Tibial artery (tissue), 4 donors: ENCODE data around the gene ZNF165.

ENCODE experiments used
- DNase-seq, 2 donors: peaks; one replicate each; pipeline ENCODE4 v3.0.0-alpha.2; 2019
- H3K27ac ChIP-seq, 2 donors: fragments of 200-600 bp; sonication (generic) in 1 of 2; 1 replicate in 1 of 2; 2 replicates in 1 of 2; pipeline ENCODE4 v1.5.1; 2018 to 2019; ENCODE audit warnings: mild to moderate bottlenecking in 1 of 2
- H3K27me3 ChIP-seq, 2 donors: fragments of 200-600 bp; sonication (generic) in 1 of 2; one replicate each; pipeline versions ENCODE4 v1.5.1 to v1.6.0; 2016 to 2019
- H3K36me3 ChIP-seq, 3 donors: fragments of 200-600 bp; sonication (generic) in 2 of 3; one replicate each; pipeline ENCODE4 v1.5.1; 2016 to 2019; ENCODE audit warnings: mild to moderate bottlenecking in 2 of 3
- H3K4me1 ChIP-seq, 4 donors: fragments of 200-600 bp; sonication (generic) in 2 of 4; 1 replicate in 3 of 4; 2 replicates in 1 of 4; pipeline ENCODE4 v1.5.1; 2016 to 2019
- H3K4me3 ChIP-seq, 2 donors: fragments of 200-600 bp; sonication (generic) in 1 of 2; 1 replicate in 1 of 2; 2 replicates in 1 of 2; pipeline ENCODE4 v1.5.1; 2018 to 2019; ENCODE audit warnings: mild to moderate bottlenecking in 2 of 2
- H3K9me3 ChIP-seq, 3 donors: fragments of 200-600 bp; sonication (generic) in 1 of 3; one replicate each; pipeline ENCODE4 v1.5.1; 2016 to 2019
- intact Hi-C: fragments of 100-400 bp; cut with DNase I; formaldehyde crosslinking; loops from one replicate; pipeline ENCODE4 v1.15.0; 2023; ENCODE audit warnings: low total_unique reads
- TF ChIP-seq, protein P1 (sequence below), 2 experiments: fragments of 200-600 bp in 1 of 2; fragments of 450-650 bp in 1 of 2; IDR thresholded peaks; one replicate each; pipeline ENCODE4 v1.5.1; 2017 to 2019; ENCODE audit warnings: antibody characterized with exemption in 2 of 2, mild to moderate bottlenecking in 1 of 2, moderate library complexity in 1 of 2

The ZNF165 gene

DNA sequence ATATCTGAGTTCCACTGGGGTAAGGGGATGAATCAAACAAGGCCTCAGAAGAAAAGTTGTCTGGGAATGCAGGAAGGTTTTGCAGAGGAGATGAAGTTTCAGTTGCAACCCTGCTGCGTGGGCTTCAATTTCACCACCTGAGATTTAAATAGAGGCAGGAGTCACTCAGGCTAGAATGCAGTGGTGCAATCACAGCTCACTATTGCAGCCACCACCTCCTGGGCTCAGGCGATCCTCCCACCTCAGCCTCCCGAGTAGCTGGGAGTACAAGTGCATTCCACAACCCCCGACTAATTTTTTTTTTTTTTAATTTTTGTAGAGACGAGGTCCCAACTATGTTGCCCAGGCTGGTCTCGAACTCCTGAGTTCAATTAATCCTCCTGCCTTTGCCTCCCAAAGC is 1.5 kb upstream of the ZNF165 start:
- TF ChIP-seq, protein P1, sequence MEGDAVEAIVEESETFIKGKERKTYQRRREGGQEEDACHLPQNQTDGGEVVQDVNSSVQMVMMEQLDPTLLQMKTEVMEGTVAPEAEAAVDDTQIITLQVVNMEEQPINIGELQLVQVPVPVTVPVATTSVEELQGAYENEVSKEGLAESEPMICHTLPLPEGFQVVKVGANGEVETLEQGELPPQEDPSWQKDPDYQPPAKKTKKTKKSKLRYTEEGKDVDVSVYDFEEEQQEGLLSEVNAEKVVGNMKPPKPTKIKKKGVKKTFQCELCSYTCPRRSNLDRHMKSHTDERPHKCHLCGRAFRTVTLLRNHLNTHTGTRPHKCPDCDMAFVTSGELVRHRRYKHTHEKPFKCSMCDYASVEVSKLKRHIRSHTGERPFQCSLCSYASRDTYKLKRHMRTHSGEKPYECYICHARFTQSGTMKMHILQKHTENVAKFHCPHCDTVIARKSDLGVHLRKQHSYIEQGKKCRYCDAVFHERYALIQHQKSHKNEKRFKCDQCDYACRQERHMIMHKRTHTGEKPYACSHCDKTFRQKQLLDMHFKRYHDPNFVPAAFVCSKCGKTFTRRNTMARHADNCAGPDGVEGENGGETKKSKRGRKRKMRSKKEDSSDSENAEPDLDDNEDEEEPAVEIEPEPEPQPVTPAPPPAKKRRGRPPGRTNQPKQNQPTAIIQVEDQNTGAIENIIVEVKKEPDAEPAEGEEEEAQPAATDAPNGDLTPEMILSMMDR (IDR thresholded peaks at IDR 0.05), result no peak
- H3K27me3 ChIP-seq, result no peaks in the 10 kb centered on the region
- intact Hi-C loops, result loop anchor here (5.0 kb wide), 1 partner anchor 283 kb away; no protein-coding TSS in a partner anchor
- H3K4me3 ChIP-seq, result no peak overlapping the region
- H3K27ac ChIP-seq, result no peak overlapping the region
- H3K36me3 ChIP-seq, result no peaks in the 10 kb centered on the region
- no peaks in the 10 kb centered on the region for H3K9me3 ChIP-seq
- DNase-seq, result no peak
- H3K4me1 ChIP-seq, result peaks cover 0 to 10% (median 2%) of the 10 kb centered on the region in 4 donors

DNA sequence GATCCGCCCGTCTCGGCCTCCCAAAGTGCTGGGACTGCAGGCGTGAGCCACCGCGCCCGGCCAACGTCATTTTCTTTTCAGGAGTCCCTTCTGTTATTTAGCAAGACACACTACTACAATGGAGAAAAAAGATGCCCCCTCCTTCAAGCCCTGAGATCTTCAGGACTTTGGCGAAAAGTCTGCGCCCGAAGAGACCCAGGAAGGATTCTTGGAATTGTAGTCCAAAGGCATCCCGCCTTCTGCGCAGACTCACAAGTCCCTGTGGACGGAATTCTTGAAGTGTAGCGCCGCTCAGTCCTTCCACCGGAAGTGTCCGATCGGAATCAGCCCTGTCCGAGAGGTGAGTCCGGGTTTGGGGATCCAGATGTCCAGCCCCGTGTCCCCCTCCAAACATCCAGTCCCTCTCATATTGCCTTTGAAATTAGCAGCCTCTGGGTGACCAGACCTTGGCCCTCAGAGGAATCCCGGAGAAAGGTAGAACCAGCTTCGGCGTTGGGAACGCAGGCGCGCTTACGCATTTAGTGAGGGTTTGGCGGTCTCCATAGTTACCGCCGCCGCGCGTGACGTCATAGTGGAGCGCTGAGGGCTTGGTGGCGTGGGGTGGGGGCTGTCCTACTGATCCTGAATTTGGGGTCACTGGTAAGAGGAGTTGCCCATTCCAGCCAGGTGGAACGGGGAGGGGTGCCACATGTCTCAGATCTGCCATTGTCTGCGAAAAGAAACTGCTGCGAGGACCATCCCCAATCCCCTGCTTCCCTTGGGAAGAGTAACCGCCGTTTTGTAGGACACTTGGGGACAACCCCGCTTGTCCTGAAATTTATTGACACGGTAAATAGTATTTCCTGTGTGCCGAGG is 490 bp downstream of the ZNF165 start:
- TF ChIP-seq, protein P1 (IDR thresholded peaks at IDR 0.05), result peak in 1 of 2 experiments; percentile 7
- no peaks in the 10 kb centered on the region for H3K27me3 ChIP-seq
- no peaks in the 10 kb centered on the region for H3K9me3 ChIP-seq
- H3K4me1 ChIP-seq, result peaks cover 0 to 10% (median 2%) of the 10 kb centered on the region in 4 donors
- intact Hi-C loops, result no loop called here
- peak overlapping the region; percentile 84 to 92 for H3K27ac ChIP-seq
- H3K4me3 ChIP-seq, result peak overlapping the region; percentile 71 to 77
- H3K36me3 ChIP-seq, result peaks cover 0 to 6% (median 0%) of the 10 kb centered on the region in 3 donors
- DNase-seq, result peak; percentile 95 to 96

DNA sequence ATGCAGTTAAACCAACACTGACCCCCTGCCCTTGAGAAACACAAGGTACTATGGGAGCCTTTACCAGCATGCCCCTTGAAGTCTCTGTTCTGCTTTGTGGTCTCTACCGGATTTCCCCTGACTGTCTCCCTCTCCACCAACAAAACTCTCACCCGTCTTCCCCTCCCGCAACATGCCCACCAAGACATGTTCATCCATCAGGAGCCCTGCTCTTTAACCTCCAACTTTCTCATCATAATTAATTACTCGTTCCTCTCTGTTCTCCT is 1.1 kb downstream of the ZNF165 start:
- peaks cover 0 to 11% (median 0%) of the 10 kb centered on the region in 3 donors for H3K36me3 ChIP-seq
- DNase-seq, result no peak
- intact Hi-C loops, result no loop called here

DNA sequence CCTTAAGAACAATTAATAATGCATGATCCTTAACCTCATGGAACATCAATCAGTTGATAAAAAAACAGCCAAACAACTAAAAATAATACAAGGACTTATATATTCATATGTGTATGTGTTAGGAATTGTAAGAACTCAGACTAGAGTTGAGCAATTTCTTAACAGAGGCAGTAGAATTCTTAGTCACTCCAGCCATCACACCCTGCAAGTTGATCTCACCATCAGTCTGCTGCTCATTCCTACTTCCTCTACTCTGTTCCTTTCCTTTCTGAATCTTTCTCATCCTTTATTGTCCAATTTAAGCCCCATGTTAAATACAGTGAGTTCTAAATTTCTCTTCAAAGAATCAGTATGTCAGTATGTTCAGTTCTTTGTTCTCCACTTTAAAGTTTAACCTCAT is 2.6 kb downstream of the ZNF165 start:
- TF ChIP-seq, protein P1 (IDR thresholded peaks at IDR 0.05), result no peak
- H3K9me3 ChIP-seq, result no peaks in the 10 kb centered on the region
- H3K36me3 ChIP-seq, result peaks cover 0 to 24% (median 3%) of the 10 kb centered on the region in 3 donors
- no peaks in the 10 kb centered on the region for H3K27me3 ChIP-seq
- H3K27ac ChIP-seq, result no peak overlapping the region
- no peak overlapping the region for H3K4me3 ChIP-seq
- peaks cover 0 to 10% (median 2%) of the 10 kb centered on the region in 4 donors for H3K4me1 ChIP-seq
- intact Hi-C loops, result no loop called here
- DNase-seq, result no peak

More for the DNA sequence above, 1.1 kb downstream of the ZNF165 start:
- TF ChIP-seq, protein P1 (IDR thresholded peaks at IDR 0.05), result no peak
- Histone ChIP-seq H3K27me3 (no peaks in the 10 kb centered on the region), H3K9me3 (no peaks in the 10 kb centered on the region), H3K27ac (peak overlapping the region; percentile 84 to 92), H3K4me3 (peak overlapping the region; percentile 71 to 77), H3K4me1 (peaks cover 0 to 10% (median 2%) of the 10 kb centered on the region in 4 donors)

DNA sequence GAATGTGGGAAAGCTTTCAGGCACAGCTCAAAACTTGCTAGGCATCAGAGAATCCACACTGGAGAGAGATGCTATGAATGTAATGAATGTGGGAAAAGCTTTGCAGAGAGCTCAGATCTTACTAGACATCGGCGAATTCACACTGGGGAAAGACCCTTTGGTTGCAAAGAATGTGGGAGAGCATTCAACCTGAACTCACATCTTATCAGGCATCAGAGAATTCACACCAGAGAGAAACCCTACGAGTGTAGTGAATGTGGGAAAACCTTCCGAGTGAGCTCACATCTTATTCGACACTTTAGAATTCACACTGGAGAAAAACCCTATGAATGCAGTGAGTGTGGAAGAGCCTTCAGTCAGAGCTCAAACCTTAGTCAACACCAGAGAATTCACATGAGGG is 8.7 kb downstream of the ZNF165 start:
- TF ChIP-seq, protein P1 (IDR thresholded peaks at IDR 0.05), result no peak
- Histone ChIP-seq H3K4me1 (no peaks in the 10 kb centered on the region), H3K27me3 (peaks cover 0 to 7% of the 10 kb centered on the region in 2 donors), H3K27ac (no peak overlapping the region), H3K9me3 (peaks cover 0 to 22% (median 6%) of the 10 kb centered on the region in 3 donors), H3K36me3 (peaks cover 11 to 41% (median 17%) of the 10 kb centered on the region in 3 donors), H3K4me3 (no peak overlapping the region)
- intact Hi-C loops, result no loop called here
- no peak for DNase-seq
